Tibial artery (tissue), 4 donors: ENCODE measurements around the gene RNF135.
"Not testable (repeated sequence)": the region's sequence is repeated elsewhere in the genome, so short reads cannot be mapped to it uniquely, and the experiment has no call there.

Source experiments
- DNase-seq, 2 donors: peaks; one replicate each; pipeline ENCODE4 v3.0.0-alpha.2; 2019
- H3K27ac ChIP-seq, 2 donors: fragments of 200-600 bp; sonication (generic) in 1 of 2; 1 replicate in 1 of 2; 2 replicates in 1 of 2; pipeline ENCODE4 v1.5.1; 2018 to 2019; ENCODE audit warnings: mild to moderate bottlenecking in 1 of 2
- H3K27me3 ChIP-seq, 2 donors: fragments of 200-600 bp; sonication (generic) in 1 of 2; one replicate each; pipeline versions ENCODE4 v1.5.1 to v1.6.0; 2016 to 2019
- H3K36me3 ChIP-seq, 3 donors: fragments of 200-600 bp; sonication (generic) in 2 of 3; one replicate each; pipeline ENCODE4 v1.5.1; 2016 to 2019; ENCODE audit warnings: mild to moderate bottlenecking in 2 of 3
- H3K4me1 ChIP-seq, 4 donors: fragments of 200-600 bp; sonication (generic) in 2 of 4; 1 replicate in 3 of 4; 2 replicates in 1 of 4; pipeline ENCODE4 v1.5.1; 2016 to 2019
- H3K4me3 ChIP-seq, 2 donors: fragments of 200-600 bp; sonication (generic) in 1 of 2; 1 replicate in 1 of 2; 2 replicates in 1 of 2; pipeline ENCODE4 v1.5.1; 2018 to 2019; ENCODE audit warnings: mild to moderate bottlenecking in 2 of 2
- H3K9me3 ChIP-seq, 3 donors: fragments of 200-600 bp; sonication (generic) in 1 of 3; one replicate each; pipeline ENCODE4 v1.5.1; 2016 to 2019
- intact Hi-C: fragments of 100-400 bp; cut with DNase I; formaldehyde crosslinking; loops from one replicate; pipeline ENCODE4 v1.15.0; 2023; ENCODE audit warnings: low total_unique reads
- TF ChIP-seq, protein P1 (sequence below), 2 experiments: fragments of 200-600 bp in 1 of 2; fragments of 450-650 bp in 1 of 2; IDR thresholded peaks; one replicate each; pipeline ENCODE4 v1.5.1; 2017 to 2019; ENCODE audit warnings: antibody characterized with exemption in 2 of 2, mild to moderate bottlenecking in 1 of 2, moderate library complexity in 1 of 2

The RNF135 gene

DNA sequence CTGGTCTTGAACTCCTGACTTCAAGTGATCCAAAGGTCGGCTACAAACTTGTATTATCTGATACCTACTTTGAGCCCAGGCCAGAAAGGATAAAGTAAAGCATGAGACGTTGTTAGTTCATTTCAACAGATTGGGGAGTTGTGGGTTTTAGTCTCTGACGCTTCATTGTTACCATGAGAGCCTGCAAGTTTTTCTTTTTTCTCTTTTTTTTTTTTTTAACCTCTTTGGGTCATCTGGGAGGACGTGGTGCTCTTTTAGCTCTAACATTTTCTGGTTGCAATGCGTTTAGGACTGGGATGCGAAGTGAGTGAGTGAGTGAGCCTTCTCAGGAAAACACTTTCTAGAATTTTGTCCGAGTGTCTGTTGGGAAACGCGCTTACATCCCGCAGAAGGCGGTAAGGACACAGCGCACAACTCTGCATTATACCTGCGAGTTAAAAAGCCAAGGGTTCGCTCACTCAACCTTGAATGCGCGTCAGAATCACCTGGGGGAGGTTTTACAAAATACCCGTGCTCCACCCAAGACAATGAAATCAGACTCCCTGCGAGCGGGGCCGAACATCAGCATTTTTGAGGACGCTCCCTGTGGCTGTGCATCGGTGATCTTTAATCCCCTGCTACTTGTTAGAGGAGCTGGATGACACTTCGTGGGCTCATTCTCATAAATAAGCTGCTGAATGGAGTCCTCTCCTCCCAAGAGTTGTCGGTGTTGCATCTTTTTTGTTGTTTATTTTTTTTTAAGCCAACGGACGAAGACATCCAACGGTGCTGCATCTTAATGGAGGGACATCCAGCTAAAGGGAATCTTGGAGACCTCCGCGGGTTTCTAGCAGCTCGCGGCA, 629 bp upstream of the RNF135 start:
- Histone ChIP-seq H3K9me3 (no peaks in the 10 kb centered on the region), H3K4me3 (peak overlapping the region; percentile 79 to 99), H3K27me3 (no peaks in the 10 kb centered on the region), H3K36me3 (peaks cover 0 to 3% (median under 1%) of the 10 kb centered on the region in 3 donors), H3K4me1 (peaks cover 0 to 16% (median 11%) of the 10 kb centered on the region in 4 donors), H3K27ac (peak overlapping the region; percentile 93 to 98)
- intact Hi-C loops: loop anchor here (5.0 kb wide), 1 partner anchor 42 kb away; no protein-coding TSS in a partner anchor
- peak in 1 of 2 donors; percentile 60 for DNase-seq
- TF ChIP-seq, protein P1, sequence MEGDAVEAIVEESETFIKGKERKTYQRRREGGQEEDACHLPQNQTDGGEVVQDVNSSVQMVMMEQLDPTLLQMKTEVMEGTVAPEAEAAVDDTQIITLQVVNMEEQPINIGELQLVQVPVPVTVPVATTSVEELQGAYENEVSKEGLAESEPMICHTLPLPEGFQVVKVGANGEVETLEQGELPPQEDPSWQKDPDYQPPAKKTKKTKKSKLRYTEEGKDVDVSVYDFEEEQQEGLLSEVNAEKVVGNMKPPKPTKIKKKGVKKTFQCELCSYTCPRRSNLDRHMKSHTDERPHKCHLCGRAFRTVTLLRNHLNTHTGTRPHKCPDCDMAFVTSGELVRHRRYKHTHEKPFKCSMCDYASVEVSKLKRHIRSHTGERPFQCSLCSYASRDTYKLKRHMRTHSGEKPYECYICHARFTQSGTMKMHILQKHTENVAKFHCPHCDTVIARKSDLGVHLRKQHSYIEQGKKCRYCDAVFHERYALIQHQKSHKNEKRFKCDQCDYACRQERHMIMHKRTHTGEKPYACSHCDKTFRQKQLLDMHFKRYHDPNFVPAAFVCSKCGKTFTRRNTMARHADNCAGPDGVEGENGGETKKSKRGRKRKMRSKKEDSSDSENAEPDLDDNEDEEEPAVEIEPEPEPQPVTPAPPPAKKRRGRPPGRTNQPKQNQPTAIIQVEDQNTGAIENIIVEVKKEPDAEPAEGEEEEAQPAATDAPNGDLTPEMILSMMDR (IDR thresholded peaks at IDR 0.05): no peak

DNA sequence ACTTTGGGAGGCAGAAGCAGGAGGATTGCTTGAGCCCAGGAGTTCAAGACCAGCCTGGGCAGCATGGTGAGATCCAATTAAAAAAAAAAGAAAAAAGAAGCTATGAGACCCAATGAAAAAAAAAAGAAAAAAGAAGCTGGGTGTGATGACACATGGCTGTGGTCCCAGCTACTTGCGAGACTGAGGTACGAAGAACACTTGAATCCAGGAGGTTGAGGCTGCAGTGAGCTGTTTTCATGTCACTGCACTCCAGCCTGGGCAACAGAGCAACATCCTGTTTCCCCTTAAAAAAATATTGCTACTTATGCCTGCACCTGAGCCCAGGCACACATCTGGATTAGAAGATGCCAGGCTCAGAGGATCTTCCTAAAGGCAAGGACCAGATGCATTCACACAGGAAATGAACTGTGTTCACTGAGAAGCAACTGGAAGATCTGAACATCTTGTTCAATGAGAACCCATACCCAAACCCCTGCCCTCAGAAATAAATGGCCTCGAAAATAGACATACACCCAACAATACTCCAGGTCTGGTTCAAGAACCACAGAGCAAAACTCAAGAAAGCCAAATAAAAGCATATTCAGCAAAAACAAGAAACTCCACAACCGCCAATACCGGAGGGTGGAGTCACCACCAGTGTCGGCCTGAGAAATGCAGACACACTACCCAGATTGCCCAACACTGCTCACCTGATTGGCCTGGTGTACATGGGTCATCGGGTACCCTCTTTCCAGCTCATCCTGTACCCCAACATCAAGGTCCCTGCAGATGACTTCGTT, 4.4 kb downstream of the RNF135 start:
- Histone ChIP-seq H3K9me3 (no peaks in the 10 kb centered on the region), H3K4me3 (no peak overlapping the region), H3K4me1 (peaks cover 0 to 16% (median 11%) of the 10 kb centered on the region in 4 donors), H3K36me3 (peaks cover 0 to 9% (median 7%) of the 10 kb centered on the region in 3 donors), H3K27me3 (no peaks in the 10 kb centered on the region), H3K27ac (no peak overlapping the region)
- no peak for DNase-seq
- intact Hi-C loops: no loop called here
- TF ChIP-seq, protein P1 (IDR thresholded peaks at IDR 0.05): no peak

DNA sequence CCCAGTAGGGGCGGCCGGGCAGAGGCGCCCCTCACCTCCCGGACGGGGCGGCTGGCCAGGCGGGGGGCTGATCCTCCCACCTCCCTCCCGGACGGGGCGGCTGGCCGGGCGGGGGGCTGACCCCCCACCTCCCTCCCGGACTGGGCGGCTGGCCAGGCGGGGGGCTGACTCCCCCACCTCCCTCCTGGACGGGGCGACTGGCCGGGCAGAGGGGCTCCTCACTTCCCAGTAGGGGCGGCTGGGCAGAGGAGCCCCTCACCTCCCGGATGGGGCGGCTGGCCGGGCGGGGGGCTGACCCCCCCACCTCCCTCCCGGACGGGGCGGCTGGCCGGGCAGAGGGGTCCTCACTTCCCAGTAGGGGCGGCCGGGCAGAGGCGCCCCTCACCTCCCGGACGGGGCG, 9.1 kb downstream of the RNF135 start:
- DNase-seq, H3K27ac ChIP-seq, H3K4me3 ChIP-seq, intact Hi-C loops, H3K9me3 ChIP-seq, H3K4me1 ChIP-seq, H3K27me3 ChIP-seq: not testable (repeated sequence)
- peaks cover 6 to 14% (median 13%) of the 10 kb centered on the region in 3 donors for H3K36me3 ChIP-seq

DNA sequence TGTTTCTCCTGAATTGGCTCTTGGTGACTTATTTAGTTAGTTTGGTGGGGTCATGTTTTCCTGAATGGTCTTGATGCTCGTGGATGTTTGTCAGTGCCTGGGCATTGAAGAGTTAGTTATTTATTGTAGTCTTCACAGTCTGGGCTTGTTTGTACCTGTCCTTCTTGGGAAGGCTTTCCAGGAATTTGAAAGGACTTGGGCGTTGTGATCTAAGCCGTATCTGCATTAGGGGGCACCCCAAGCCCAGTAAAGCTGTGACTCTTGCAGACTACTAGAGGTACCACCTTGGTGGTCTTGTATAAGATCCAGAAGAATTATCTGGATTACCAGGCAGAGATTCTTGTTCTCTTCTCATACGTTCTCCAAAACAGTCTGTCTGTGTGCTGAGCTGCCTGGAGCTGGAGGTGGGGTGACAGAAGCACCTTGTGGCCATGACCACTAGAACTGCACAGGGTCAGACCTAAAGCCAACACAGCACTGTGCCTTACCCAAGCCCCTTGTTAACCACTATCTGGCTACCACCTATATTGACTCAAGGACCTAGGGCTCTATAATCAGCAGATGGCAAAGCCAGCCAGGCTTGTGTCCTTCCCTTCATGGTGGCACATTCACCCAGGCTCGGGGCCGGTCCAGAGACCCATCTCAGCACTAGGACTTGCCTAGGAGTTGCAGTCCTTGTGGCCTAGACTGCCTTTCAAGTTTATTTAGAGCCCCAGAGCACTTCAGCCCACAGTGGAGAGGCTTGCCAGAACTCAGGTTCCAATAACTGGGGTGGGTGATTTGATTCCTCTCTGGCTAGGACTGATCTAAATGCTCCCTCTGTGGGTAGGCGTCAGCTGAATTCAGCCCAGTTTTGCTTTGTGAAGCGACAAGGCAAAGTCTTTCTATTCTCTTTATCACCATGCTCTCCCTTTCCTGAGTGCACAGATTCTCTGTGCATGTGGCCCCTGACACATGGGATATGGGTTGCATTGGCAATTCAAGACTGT, 11.0 kb downstream of the RNF135 start:
- no peak for DNase-seq
- Histone ChIP-seq H3K36me3 (peaks cover 21 to 24% (median 22%) of the 10 kb centered on the region in 3 donors), H3K27ac (no peak overlapping the region), H3K9me3 (no peaks in the 10 kb centered on the region), H3K4me1 (no peaks in the 10 kb centered on the region), H3K4me3 (no peak overlapping the region), H3K27me3 (no peaks in the 10 kb centered on the region)
- TF ChIP-seq, protein P1 (IDR thresholded peaks at IDR 0.05): no peak
- intact Hi-C loops: no loop called here

DNA sequence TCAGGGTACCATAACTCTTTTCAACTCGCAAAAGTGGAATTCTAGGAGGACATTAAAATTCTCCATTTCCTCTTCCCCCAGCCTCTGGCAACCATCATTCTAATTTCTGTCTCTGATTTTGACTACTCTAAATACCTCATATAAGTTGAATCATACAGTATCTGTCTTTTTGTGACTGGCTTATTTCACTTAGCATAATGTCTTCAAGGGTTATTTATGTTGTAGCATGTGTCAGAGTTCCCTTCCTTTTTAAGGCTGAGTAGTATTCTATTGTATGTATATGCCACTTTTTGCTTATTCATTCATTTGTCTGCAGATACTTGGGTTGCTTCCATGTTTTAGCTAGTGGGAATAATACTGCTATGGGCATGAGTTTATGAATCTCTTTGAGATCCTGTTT, 12.0 kb downstream of the RNF135 start:
- TF ChIP-seq, protein P1 (IDR thresholded peaks at IDR 0.05): no peak

More for the DNA sequence above, 12.0 kb downstream of the RNF135 start:
- DNase-seq: no peak
- intact Hi-C loops: no loop called here
- Histone ChIP-seq H3K36me3 (peaks cover 21 to 28% (median 23%) of the 10 kb centered on the region in 3 donors), H3K27me3 (no peaks in the 10 kb centered on the region), H3K4me1 (no peaks in the 10 kb centered on the region), H3K27ac (no peak overlapping the region), H3K9me3 (no peaks in the 10 kb centered on the region), H3K4me3 (no peak overlapping the region)
